ENCODE data around the gene PTP4A2.

- TF ChIP-seq POLR2AphosphoS5 (IDR thresholded peaks at IDR 0.05; ENCODE audit: low read length) (no peak), MEF2B (IDR thresholded peaks at IDR 0.05; ENCODE audit: partially characterized antibody, poor library complexity, severe bottlenecking) (no peak), CTCF (IDR thresholded peaks at IDR 0.05 in 2 of 3, conservative IDR thresholded peaks at IDR 0.05 in 1 of 3; ENCODE audit: control insufficient read depth in 2 of 3, extremely low read depth in 1 of 3, insufficient read depth in 1 of 3, low read depth in 3 of 3, low read length in 3 of 3) (no peak), NBN (IDR thresholded peaks at IDR 0.05) (no peak), E2F4 (IDR thresholded peaks at IDR 0.05; ENCODE audit: low read depth, low read length) (no peak), GABPA (IDR thresholded peaks at IDR 0.05; ENCODE audit: low read depth) (no peak), POLR2A (IDR thresholded peaks at IDR 0.05; ENCODE audit: low read depth, low read length) (no peak)
These were observed 11.7 kb upstream of the PTP4A2 start for GRCh38 chr1:31949862-31950261.

Data from GM12878 (cell line).